Uterus (tissue), 4 donors: Measurements from ENCODE around the gene ATP10A. TPM values are rescaled to one million over a fixed set of nuclear protein-coding genes. Genes with fewer than 3 reads are reported as not detected.

Experiments
- DNase-seq, 2 donors: peaks; one replicate each; pipeline ENCODE4 v3.0.0-alpha.2; 2019 to 2020
- H3K27ac ChIP-seq, 2 donors: fragments of 200-600 bp; sonication (generic); 1 replicate in 1 of 2; 2 replicates in 1 of 2; pipeline ENCODE4 v1.5.1; 2016 to 2018
- H3K27me3 ChIP-seq, 2 donors: fragments of 200-600 bp; sonication (generic); one replicate each; pipeline ENCODE4 v1.5.1; 2018 to 2019; ENCODE audit warnings: control low read depth in 1 of 2
- H3K36me3 ChIP-seq, 2 donors: fragments of 200-600 bp; sonication (generic); one replicate each; pipeline ENCODE4 v1.5.1; 2019; ENCODE audit warnings: control low read depth in 1 of 2
- H3K4me1 ChIP-seq, 2 donors: fragments of 200-600 bp; sonication (generic); one replicate each; pipeline ENCODE4 v1.5.1; 2018 to 2019; ENCODE audit warnings: control low read depth in 1 of 2
- H3K4me3 ChIP-seq, 2 donors: fragments of 200-600 bp; sonication (generic); 1 replicate in 1 of 2; 2 replicates in 1 of 2; pipeline ENCODE4 v1.5.1; 2018 to 2019; ENCODE audit warnings: mild to moderate bottlenecking in 1 of 2
- H3K9me3 ChIP-seq, 2 donors: fragments of 200-600 bp; sonication (generic); one replicate each; pipeline ENCODE4 v1.5.1; 2019; ENCODE audit warnings: control low read depth in 1 of 2
- POLR2A ChIP-seq, 2 donors: fragments of 450-650 bp; IDR thresholded peaks; one replicate each; pipeline ENCODE4 v1.6.1; 2016; ENCODE audit warnings: antibody characterized with exemption in 2 of 2, mild to moderate bottlenecking in 1 of 2, moderate library complexity in 1 of 2
- intact Hi-C: fragments of 100-400 bp; cut with DNase I; formaldehyde crosslinking; loops from one replicate; pipeline ENCODE4 v1.15.1; 2023; ENCODE audit warnings: low total_unique reads
- total RNA-seq, 4 donors: library from RNA; depleted of rRNA in 3 of 4; stranded (reverse); fragments of >200 nt in 3 of 4; gene quantifications; one replicate each; pipeline versions ENCODE4 v1.1.0 to v1.2.4, GENCODE V29; 2014 to 2023
- TF ChIP-seq, protein P1 (sequence below), 4 experiments: fragments of 200-600 bp in 2 of 4; fragments of 450-650 bp in 2 of 4; sonication (generic) in 2 of 4; IDR thresholded peaks; one replicate each; pipeline ENCODE4 v1.5.1; 2016 to 2019; ENCODE audit warnings: antibody characterized with exemption in 4 of 4, mild to moderate bottlenecking in 2 of 4, moderate library complexity in 1 of 4
- donor health status: DM: yes; HTN: yes; CAD: no.

The ATP10A gene
- total RNA-seq, 4 donors from 2014 or later = 0.29 to 3.8 (median 2.5) TPM

DNA sequence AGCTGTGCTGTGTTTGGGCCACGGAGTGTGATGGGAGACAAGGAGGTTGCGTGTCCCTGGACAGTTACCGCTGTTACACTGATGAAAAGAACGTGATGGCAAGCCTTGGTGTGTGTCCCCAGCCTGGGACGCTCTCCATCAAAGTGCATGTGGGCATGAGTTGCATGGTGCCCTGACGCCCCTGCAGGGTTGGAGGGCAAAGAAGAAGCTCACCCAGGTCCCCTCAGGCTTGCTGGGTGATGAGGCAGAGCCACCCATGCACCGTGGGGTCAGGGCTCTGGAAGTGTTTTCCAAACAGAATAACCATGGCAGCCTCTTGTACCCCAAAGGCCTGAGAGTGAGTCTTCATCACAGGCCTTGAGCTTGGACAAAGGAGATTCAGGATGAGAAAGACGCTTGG is 189.2 kb downstream of the ATP10A start:
- H3K27me3 ChIP-seq = no peaks in the 10 kb centered on the region
- no peaks in the 10 kb centered on the region for H3K9me3 ChIP-seq
- no peak overlapping the region for H3K27ac ChIP-seq
- intact Hi-C loops = loop anchor here (10.0 kb wide), 1 partner anchor 61 kb away; no protein-coding TSS in a partner anchor
- TF ChIP-seq, protein P1, sequence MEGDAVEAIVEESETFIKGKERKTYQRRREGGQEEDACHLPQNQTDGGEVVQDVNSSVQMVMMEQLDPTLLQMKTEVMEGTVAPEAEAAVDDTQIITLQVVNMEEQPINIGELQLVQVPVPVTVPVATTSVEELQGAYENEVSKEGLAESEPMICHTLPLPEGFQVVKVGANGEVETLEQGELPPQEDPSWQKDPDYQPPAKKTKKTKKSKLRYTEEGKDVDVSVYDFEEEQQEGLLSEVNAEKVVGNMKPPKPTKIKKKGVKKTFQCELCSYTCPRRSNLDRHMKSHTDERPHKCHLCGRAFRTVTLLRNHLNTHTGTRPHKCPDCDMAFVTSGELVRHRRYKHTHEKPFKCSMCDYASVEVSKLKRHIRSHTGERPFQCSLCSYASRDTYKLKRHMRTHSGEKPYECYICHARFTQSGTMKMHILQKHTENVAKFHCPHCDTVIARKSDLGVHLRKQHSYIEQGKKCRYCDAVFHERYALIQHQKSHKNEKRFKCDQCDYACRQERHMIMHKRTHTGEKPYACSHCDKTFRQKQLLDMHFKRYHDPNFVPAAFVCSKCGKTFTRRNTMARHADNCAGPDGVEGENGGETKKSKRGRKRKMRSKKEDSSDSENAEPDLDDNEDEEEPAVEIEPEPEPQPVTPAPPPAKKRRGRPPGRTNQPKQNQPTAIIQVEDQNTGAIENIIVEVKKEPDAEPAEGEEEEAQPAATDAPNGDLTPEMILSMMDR (IDR thresholded peaks at IDR 0.05) = no peak
- TF ChIP-seq POLR2A (IDR thresholded peaks at IDR 0.05) = no peak
- DNase-seq = no peak
- H3K4me3 ChIP-seq = no peak overlapping the region
- H3K4me1 ChIP-seq = no peaks in the 10 kb centered on the region
- H3K36me3 ChIP-seq = no peaks in the 10 kb centered on the region

DNA sequence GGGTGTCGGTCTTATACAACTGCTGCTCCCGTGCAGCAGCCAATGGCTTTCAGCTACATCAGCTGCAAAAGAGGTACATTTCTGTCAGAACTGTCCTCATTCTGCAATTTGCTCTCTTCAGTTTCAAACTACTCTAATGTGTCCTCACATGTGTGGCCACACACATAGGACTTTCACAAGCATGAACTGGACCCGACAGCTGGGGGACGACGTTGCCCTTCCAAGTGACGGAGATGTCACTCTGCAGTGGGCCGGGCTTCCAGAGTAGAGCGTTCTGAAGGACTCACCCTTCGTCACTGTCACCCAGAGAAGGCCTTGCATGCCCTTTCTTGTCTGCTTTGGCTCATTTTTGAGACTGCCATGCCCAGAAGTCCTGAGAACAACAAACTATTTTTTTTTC is 189.8 kb downstream of the ATP10A start:
- no peak overlapping the region for H3K4me3 ChIP-seq
- no peaks in the 10 kb centered on the region for H3K27me3 ChIP-seq
- no peak overlapping the region for H3K27ac ChIP-seq
- TF ChIP-seq, protein P1 (IDR thresholded peaks at IDR 0.05) = no peak
- no peak for TF ChIP-seq POLR2A (IDR thresholded peaks at IDR 0.05)
- intact Hi-C loops = loop anchor here (10.0 kb wide), 1 partner anchor 61 kb away; no protein-coding TSS in a partner anchor
- H3K9me3 ChIP-seq = no peaks in the 10 kb centered on the region
- no peaks in the 10 kb centered on the region for H3K4me1 ChIP-seq
- no peak for DNase-seq
- no peaks in the 10 kb centered on the region for H3K36me3 ChIP-seq

DNA sequence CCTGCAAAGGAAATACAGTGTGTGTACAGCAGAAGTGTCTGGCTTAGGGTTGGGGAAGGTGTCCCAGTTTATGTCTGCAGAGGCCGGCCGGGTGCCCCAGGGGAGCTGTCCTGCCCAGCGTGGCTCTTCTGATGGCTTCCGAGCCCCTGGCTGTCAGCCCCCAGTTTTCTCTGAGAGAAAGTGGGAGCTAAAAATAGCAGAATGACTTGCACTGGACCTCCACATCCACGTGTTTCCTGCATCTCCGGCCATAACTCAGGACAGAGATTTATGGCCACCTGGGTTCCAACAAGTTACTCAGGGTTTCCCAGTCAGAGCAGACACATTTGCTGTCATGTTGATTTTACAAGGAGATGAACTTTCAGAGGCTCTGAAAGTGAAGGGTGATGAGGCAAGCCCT is 192.0 kb downstream of the ATP10A start:
- no peak overlapping the region for H3K4me3 ChIP-seq
- H3K27ac ChIP-seq = peak overlapping the region; percentile 15 to 61
- intact Hi-C loops = loop anchor here (10.0 kb wide), 1 partner anchor 64 kb away; no protein-coding TSS in a partner anchor
- no peaks in the 10 kb centered on the region for H3K4me1 ChIP-seq
- H3K36me3 ChIP-seq = no peaks in the 10 kb centered on the region
- peak; percentile 31 to 63 for DNase-seq
- no peak for TF ChIP-seq POLR2A (IDR thresholded peaks at IDR 0.05)
- TF ChIP-seq, protein P1 (IDR thresholded peaks at IDR 0.05) = no peak
- H3K27me3 ChIP-seq = no peaks in the 10 kb centered on the region
- no peaks in the 10 kb centered on the region for H3K9me3 ChIP-seq

DNA sequence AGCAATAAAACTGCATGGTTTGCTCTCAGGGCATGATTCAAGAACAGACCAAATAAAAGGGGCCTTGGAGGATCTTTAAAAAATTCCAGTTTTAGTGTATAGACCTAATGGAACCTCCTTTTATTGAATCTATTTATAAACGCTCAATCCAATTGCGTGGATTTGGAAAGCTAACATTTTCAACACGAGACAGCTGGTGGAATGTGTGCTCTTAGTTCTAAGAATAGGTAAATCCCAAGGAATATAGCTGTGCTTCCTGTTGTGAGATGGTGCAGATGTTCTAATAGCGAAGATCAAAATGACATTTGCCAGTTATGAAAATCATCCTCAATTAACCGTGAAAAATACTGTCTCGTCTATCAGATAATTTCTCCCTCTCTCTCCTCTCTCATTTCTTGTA is 192.5 kb downstream of the ATP10A start:
- intact Hi-C loops = loop anchor here (10.0 kb wide), 1 partner anchor 64 kb away; no protein-coding TSS in a partner anchor
- no peaks in the 10 kb centered on the region for H3K4me1 ChIP-seq
- H3K27me3 ChIP-seq = no peaks in the 10 kb centered on the region
- no peak for DNase-seq
- H3K4me3 ChIP-seq = no peak overlapping the region
- no peak for TF ChIP-seq POLR2A (IDR thresholded peaks at IDR 0.05)
- TF ChIP-seq, protein P1 (IDR thresholded peaks at IDR 0.05) = no peak
- H3K36me3 ChIP-seq = no peaks in the 10 kb centered on the region
- peak overlapping the region; percentile 15 to 61 for H3K27ac ChIP-seq
- no peaks in the 10 kb centered on the region for H3K9me3 ChIP-seq

DNA sequence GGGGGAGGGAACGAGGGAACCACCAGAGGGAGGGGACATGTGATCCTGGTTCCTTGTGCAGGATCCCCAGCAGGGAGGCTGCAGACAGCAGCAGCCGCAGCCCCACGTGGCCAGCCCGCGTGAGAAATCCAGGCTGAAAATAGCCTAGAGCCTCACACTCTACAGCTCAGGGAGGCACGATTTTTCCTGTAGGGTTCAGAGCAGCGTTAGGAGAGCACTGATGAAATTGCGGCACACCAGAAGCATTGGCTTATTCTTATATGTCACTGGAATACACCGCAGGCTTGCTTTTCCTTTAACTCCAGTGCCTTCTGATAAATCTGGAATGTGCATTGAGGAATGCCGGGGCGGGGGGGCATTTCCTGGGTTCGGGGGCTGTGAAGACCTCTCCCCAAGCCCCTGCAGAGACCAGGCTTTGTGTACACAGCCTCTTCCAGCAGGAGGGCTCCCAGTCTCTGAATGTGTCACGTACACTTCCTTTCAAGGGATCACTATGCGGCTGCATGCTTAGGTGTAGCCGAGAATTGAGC is 193.0 kb downstream of the ATP10A start:
- DNase-seq = peak; percentile 64 to 85
- intact Hi-C loops = loop anchor here (10.0 kb wide), 1 partner anchor 65 kb away; no protein-coding TSS in a partner anchor
- Histone ChIP-seq H3K4me1 (no peaks in the 10 kb centered on the region), H3K27ac (peak overlapping the region; percentile 37 to 61), H3K4me3 (no peak overlapping the region), H3K9me3 (no peaks in the 10 kb centered on the region), H3K27me3 (no peaks in the 10 kb centered on the region), H3K36me3 (no peaks in the 10 kb centered on the region)
- TF ChIP-seq, protein P1 (IDR thresholded peaks at IDR 0.05) = no peak
- TF ChIP-seq POLR2A (IDR thresholded peaks at IDR 0.05) = no peak
